ENCODE data around the gene MCC.

GRCh38 chr5:113117543-113118115 lies 370.6 kb downstream of the MCC start:
- TF ChIP-seq, protein P1, sequence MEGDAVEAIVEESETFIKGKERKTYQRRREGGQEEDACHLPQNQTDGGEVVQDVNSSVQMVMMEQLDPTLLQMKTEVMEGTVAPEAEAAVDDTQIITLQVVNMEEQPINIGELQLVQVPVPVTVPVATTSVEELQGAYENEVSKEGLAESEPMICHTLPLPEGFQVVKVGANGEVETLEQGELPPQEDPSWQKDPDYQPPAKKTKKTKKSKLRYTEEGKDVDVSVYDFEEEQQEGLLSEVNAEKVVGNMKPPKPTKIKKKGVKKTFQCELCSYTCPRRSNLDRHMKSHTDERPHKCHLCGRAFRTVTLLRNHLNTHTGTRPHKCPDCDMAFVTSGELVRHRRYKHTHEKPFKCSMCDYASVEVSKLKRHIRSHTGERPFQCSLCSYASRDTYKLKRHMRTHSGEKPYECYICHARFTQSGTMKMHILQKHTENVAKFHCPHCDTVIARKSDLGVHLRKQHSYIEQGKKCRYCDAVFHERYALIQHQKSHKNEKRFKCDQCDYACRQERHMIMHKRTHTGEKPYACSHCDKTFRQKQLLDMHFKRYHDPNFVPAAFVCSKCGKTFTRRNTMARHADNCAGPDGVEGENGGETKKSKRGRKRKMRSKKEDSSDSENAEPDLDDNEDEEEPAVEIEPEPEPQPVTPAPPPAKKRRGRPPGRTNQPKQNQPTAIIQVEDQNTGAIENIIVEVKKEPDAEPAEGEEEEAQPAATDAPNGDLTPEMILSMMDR (IDR thresholded peaks at IDR 0.05) = no peak
- no peak for TF ChIP-seq POLR2A (IDR thresholded peaks at IDR 0.05)
- TF ChIP-seq EP300 (IDR thresholded peaks at IDR 0.05) = no peak

Data from ovary (tissue), 3 donors.